Left kidney (tissue), 8 donors: ENCODE results near the gene SIGLEC12. TPM values are rescaled to one million over a fixed set of nuclear protein-coding genes. Genes with fewer than 3 reads are reported as not detected.

ENCODE experiments used
- DNase-seq: peaks from one replicate; pipeline ENCODE4 v3.0.0-alpha.2; 2013
- long read RNA-seq, 8 donors: transcript quantifications; one replicate each; lab custom pipeline, GENCODE V29; 2026
- polyA plus RNA-seq: library from polyadenylated mRNA; unstranded; fragments of 120-200 nt; gene quantifications from one replicate; pipeline ENCODE4 v1.2.1, GENCODE V29; 2013; ENCODE audit not compliant: insufficient read length

SIGLEC12 gene
- 0.10 TPM for polyA plus RNA-seq
- long read RNA-seq, donor 1 = 0 reads
- long read RNA-seq, donor 2 = 0 reads
- long read RNA-seq, donor 3 = 0 reads
- long read RNA-seq, donor 4 = 0 reads
- long read RNA-seq, donor 5 = 0 reads
- long read RNA-seq, donor 6 = 0 reads
- long read RNA-seq, donor 7 = 0 reads
- long read RNA-seq, donor 8 = 0 reads

DNA sequence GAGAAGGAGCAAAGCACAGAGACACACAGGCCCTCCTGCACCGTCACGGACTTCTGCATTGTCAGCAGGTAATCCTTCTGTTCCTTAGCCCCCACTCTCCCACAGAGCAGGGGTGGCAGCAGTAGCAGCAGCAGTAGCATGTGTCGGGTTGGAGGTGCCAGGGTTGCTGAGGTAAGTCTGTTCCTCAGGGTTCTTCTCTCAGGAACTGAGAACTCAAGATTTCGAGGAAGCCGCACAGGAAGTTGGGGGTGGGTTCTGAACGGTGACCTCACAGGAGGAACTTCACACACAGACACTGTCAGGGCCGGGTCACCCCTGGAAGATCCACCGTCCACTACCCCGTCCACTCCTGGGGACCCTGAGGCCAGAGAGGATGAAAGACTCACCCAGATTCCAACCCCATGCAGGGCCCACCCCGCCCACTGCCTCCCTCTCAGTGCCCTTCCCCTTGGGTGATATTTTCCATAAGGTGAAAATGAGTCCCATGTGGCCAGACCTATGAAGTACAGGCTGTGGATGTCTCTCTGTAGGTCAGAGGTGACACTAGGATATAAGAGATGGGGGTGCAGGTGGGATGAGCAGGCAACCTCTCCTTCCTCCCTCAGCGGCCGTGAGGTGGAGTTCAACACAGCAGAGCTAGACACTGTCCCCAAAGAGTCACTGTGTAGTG lies at the start of gene SIGLEC12:
Gene SIGLEC12 (minus strand): TSS at position 207 of the 670 bp plus-strand sequence. CDS start 67 bp downstream, at position 140.
- no peak for DNase-seq

DNA sequence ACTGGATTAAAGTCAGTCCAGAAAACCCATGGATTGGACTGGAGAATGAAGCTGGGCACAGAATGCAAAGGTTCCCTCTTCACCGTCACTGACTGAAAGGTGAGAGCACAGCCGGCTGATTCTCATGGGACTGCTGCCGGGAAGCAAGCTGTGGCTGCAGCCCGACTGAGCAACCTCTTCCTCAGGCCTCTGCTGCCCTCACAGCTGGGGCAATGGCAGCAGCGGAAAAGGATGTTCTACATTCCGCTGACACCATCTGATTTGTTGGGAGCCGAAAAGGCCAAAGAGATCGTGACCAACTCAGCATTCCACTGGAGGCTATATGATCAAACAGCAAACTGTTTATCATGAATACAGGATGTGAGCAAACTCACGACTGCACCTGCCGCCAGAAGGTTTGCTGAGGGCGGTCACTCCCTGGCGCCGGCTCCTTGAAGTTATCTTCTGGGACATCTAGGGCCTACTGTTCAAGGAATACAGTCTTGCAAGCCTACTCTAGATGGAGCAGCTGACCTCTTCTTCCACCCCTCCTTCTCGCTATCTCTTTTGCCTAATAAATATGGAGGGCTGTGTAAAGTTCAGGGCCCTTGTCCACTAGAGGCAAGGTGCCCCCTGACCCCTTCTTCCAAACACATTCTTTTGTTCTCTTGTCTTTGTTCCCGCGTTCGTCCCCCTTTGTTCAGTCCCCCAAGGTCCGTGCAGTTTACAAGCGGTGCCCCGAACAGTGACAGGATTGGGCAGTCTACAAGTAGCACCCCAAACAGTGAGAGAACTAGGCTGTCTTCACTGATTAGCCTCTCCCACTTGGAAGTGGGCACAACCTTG lies 49.5 kb upstream of the SIGLEC12 start:
- DNase-seq = no peak

DNA sequence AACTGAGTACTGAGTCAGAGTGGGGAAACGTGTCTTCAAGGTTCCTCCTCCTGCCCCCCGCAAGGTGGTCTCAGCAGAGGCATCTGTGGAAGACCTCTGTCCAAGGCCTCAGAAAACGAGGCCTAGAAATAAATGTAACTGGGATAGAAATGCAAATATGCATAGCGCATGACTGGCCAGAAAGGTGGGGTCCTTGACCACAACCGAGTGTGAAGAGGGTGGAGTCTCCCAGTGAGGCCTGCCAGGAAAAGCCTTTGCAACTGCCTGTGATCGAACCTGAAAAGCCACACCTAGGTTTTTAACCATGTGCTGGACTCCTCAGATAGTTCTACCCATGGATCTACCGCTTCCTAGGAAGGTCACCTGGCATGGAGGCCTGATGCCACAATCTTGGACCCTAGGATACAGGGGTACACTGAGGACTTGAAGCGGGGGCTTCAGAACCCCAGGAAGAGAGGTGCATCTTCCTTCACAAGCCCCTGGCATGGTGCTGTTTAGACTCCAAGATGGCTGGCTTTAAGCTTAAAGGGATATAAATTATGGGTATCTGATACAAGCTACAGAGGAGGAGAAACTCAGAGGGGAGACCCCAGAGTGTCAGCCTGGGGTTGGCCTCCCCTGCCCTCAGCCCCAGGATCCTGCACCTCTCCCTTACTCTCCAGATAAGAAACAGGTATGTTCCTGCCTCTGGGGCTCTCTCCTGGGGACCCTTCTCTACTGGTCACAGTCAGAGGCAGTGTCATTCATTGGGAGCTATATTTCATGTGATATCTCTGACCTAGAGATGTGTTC lies 48.1 kb upstream of the SIGLEC12 start:
- no peak for DNase-seq

DNA sequence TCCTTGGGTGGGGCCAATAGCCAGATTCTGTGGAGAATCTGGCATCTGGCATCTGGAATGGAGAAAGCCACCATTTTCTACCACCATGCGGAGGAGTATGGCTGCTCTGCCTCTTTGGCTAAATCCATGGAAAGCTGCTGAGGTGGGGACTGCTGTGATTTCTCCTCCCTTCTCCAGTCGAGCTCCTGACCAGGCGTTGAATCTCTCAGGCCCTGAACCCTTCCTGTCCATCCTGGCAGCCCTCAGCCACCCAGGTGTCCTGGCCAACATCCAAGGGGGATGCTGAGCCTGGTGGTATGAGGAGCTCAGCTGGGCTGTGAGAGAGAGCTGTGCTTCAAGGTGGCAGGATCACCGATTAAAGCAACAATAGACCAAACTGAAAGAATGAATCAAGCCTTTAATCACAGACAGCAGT lies 47.3 kb upstream of the SIGLEC12 start:
- DNase-seq = no peak

DNA sequence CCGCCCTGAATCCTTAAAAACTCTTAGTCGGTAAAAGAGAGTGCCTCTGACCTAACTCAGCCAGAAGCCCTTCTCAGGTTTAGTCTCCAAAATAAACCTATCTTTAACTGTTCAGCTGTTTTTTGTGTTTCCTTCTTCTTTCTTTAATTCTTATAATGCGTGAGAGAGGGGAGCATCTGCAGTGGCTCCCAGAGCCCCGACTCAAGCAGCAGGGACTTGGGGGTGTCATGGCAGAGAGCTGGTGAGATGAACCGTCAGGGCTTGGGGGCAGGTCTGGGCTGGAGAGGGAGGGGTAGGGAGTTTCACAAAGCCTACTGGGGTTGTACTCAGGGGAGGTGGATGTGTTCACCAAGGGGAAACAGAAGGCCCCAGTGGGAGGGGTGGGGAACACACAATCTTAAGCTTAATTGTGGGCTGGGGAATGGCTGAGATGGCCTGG lies 46.6 kb upstream of the SIGLEC12 start:
- no peak for DNase-seq

DNA sequence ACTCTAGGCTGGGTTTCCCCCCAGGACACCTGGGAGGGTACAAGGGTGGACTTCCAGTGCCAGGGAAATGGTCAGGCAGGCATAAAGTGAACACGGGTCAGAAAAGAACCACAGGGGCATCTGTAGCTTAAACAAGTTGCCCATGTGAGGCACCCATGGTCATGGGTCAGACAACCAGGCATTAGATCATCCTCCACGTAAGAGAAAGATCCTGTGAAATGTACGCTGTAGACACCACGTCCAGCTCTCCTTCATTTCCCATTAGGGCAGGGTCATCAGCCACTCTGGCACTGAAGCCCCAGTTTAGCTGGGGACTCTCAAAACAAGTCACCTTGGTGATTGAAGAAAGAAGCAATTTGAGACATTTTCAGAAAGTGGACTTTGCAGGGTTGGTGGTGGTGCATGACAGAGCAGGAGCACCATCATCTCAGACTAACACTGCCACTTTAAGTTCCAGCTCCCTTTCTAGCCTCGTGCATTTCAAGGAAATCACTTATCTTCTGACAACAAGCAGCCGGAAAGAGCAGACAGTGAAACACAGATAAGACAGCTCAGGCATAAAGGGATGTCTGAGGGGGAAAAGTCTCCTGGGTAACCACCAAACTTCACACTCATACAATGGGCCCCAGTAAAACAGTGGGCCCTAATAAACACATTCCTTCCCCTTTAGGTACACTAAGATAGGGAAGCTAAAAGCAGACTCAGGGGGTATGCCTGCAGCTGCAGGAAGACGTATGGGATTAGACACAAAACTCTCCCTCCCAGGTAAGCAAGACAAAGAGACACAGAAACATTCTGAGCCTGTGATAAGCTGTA lies 46.0 kb upstream of the SIGLEC12 start:
- DNase-seq = no peak

DNA sequence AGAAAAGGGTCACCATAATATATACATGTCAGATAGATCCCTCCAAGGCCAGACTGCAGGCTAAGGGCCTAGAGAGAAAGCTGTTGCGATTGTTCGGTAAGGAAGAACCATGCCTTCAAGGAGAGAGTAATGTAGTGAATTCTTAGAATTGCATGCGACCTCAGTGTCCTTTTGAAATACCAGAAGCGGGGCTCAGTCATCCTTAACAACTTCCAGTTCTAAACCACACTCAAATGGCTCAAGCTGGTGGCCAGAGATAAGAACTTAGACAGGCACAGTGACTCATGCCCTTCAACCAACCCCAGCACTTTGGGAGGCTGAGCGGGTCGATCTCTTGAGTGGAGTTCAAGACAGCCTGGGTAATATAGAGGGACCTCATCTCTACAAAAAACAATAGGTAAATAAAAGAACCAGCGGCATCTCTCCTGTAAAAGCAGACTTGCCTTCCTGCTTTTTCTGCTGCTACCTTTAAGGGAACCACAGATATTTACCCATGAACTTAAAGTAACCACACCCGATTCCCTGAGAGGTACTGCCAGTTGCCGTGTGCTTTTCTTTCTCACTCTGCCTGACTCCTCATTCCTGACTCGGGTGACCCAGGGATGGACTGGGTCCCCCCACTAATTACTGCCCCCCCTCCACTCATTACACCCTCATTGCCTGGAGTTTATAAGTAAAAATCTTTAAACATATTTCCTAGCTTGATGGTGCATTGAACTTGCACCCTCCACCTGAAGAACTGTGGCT lies 45.2 kb upstream of the SIGLEC12 start:
- DNase-seq = no peak

DNA sequence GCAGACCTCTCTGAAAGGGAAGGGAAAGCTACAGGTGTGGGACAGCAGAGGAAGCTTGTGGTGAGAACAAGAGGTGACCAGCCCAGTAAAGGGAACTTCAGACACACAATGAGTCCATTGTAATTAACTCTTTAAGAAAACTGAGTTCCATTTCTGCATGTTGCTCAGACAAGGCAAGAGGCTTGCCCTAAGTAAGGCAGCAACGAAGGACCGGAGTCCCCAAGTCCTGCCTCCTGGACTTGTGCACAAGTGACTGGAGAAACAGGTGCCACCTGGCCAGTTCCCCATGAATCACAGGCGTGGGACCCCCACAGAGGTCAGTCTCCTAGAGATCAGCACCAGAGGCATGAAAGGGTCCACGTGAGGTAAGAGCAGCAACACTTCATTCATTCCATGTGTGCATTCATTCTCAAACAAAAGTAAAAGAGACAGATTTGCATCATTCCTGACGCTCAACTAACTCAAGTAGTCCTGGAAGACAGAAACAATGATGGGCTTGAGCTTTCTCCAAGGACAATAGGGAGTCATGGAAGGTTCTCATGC lies 44.6 kb upstream of the SIGLEC12 start:
- DNase-seq = no peak

DNA sequence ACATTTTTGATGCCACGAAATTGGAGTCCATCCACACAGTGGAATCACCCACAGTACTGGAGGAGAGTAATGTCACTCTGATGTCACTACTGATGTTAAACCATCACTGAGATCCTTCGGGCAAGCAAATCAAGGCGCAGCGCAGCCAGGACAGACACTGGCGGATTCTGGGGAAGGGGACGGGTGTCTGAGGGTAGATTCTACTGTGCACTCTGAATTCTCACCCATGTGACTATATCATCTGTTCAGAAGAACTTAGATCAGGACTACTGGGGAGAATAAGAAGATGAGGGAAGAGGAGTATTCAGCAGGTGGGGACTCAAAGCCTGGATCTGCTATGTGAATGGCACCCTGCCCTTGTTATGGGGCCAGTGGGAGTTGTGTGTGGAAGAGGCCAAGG lies 42.4 kb upstream of the SIGLEC12 start:
- no peak for DNase-seq

DNA sequence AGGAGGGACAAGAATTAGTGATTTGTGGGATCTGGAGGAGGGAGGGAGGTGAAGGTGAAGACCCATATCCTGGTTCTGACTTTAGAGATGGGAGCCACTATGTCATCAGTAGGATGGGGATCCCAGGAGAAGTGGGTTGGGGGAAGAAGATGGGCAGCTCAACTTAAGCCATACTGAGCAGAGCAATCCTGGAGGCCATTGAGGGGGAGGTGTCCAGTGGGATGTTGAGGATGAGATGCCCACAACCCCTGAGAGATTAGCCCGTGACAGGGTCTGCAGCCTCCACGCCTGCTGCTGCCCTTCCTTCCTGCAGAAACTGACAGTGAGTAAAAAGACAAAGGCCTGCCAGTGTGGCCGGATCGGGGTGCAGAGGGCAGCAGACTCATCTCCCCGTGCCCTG lies 41.1 kb upstream of the SIGLEC12 start:
- no peak for DNase-seq

DNA sequence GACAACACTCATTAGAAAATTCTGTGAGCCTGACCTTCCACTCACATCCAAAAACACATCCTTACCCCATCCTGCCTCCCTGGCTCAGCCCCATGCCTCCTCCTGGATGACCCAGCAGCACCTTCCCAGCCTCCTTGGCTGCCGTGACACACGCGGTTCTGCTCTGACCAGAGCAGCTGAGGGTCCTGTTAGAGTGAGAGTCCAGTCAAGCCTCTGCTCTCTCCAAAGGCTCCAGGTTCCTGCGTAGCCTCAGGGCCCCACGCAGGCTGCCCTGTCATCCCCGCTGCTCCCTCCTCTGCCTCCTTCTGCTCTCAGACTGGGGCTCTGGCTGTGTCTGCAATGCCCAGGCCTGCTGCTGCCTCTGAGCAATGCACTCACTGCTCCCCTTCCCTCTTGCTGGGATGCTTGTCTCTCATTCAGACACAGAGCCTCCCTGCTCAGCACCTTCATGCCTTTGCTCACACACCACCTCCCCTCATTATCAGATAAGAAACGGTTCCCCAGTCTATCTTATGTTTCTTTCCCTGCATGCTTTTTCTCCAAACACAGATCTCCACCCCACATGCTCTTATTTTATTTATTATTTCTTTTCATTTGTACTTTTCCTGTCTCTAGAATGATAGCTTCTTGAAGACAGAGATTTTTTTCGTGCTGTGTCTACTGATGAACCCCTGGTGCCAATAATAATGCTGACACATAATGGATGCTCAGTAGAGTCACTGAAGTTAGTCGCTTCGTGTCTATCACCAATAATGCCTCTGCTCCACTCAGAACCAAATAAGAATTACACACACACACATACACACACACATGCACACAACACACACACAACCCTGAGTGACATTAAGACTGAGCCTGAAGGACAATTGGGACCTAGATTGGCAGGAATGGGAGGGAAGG lies 40.1 kb upstream of the SIGLEC12 start:
- DNase-seq = no peak

DNA sequence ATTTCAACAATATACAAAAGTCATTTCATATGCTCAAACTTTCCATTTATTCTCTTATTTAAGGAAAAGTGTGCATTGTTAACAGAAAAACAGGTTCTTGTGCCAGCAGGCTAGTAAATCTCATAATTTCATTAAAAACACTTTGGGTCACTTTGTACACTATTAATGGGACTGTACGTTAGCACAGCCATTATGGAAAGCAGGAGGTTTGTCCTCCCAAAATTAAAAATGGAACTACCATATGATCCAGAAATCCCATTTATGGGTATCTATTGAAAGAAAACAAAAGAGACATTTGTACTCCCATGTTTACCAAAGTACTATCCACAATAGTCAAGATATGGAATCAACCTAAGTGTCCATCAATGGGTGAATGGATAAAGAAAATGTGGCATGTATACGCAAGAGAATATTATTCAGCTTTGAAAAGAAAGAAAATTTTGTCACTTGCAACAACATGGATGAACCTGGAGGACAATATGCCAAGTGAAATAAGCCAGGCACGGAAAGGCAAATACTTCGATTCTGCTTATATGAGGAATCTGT lies 38.3 kb upstream of the SIGLEC12 start:
- DNase-seq = no peak

DNA sequence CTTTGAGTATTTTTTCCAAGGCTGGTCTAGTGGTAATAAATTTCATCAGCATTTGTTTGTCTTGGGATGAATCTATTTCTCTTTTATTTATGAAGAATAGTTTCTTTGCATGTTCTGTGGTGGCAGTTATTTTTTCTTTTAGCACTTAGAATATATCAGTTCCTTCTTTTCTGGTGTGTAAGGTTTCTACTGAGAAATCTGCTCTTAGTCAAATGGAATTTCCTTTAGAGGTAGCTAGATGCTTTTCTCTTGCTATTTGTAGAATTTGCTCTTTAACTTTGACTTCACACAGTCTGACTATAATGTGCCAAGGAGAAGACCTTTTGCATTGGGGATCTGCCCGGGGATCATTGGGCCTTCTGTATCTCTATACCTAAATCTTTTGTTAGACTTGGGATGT lies 33.9 kb upstream of the SIGLEC12 start:
- no peak for DNase-seq

DNA sequence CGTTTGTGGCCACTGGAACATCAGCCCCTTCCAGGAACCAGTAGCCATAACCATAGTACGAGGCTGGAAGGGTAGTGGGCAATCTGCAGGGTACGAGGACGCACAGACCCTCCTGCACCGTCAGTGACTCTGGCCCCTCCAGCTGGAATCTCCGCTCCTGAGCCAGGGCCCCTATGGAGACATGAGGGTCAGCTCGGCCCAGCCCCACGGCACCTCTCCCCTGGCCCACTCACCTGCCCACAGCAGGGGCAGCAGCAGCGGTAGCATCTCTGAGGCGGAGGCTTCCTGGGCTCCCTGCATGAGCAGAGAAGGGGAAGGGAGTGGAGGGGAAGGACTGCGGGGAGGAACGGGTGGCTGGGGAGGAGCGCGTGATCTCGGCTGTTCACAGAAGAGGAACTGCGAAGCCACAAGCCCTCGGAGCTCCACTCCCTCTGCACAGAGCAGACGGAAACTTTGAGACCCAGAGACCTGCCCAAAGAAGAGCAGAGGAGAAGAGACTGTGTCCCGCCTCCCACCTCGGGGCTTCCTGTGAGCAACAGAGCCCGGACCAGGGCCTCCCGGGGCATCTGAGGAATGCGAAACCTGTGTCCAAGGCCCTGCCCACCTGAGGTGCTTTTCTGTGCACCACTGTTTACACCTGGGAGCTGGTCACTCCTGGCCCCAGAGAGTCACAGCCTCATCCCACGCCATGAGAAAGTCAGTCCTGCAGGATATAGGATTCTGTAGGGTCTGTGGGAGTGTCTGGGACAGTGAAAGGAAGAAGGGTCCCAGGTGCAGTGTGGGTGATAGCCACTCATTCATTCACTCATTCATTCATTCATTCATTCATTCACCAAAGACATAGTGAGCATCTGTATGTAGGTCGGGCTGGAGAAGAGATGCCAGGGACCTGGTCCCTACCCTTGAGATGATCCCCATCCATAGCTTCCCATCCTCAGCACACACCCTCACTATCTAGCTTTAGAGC lies 30.0 kb upstream of the SIGLEC12 start, which contains the start of gene SIGLEC6:
Gene SIGLEC6 (minus strand): TSS at position 322 of the 967 bp plus-strand sequence. CDS start 22 bp downstream, at position 300.
- DNase-seq = no peak

DNA sequence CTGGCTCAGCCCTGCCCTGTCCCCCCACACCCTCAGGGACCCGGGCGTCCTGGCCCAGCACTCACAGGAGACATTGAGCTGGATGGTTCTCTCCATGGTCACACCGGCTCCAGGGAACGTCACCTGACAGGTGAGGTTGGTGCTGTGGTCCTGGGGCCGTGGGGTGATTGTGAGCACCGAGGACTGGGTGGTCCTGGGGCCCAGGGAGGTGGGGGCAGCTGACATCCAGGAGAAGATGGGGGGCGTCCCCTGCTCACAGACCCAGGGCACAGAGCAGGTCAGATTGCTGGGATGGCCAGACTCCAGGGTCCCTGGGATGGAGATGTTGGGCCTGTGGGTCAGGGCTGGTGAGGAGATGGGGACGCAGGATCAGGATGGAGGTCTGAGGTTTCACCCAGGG lies 29.0 kb upstream of the SIGLEC12 start:
- no peak for DNase-seq

DNA sequence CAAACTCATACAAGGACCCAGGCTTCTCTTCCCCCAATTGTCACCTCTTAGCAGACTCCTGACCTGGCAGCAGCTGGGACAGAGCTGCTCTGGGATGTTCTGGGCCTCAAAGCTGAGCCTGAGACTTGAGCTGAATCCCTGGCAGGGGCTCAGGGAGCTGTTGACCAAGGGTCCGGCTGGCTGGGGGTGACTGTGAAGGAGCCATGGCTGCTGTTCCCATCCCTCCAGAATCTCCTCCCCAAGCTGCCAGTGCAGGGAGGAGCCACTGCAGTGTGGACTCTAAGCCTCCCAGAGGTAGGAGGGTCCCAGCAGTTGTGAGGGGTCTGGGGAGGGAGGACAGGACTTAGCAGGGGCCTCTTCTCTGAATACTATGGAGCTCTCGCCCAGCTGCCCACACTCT lies 27.7 kb upstream of the SIGLEC12 start:
- DNase-seq = no peak

DNA sequence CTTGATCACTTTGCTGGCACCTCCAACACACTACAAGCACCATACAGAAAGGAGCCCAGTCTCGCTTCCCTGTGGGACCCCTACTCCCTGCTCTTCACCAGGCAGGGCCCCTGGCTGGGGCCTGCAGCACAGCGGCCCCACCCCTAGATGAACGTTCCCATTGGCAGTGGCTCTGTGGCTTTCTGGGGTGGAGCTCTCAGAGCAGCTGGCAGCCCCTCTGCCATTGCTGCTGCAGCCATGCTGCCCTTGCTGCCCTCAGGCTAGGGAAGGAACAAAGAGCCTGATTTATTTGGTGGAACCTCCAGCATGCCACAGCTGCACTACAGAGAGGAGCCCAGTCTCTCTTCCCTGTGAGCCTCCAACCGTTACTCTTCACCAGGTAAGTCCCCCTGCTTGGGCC lies 24.1 kb upstream of the SIGLEC12 start:
- peak; percentile 1 for DNase-seq
